Osteocyte (in vitro differentiated cells): Measurements from ENCODE around the gene FOXA2. TPM values are rescaled to one million over a fixed set of nuclear protein-coding genes. Genes with fewer than 3 reads are reported as not detected.

Experiments used
- DNase-seq: peaks from one replicate; pipeline ENCODE4 v3.0.0; 2021; ENCODE audit warnings: mixed read lengths; ENCODE audit not compliant: unreplicated experiment; ENCODE audit errors: extremely low spot score
- H3K27ac Mint-ChIP-seq: one replicate; pipeline ENCODE4 v1.8.0; 2021; ENCODE audit warnings: mild to moderate bottlenecking, mixed read lengths; ENCODE audit not compliant: unreplicated experiment
- H3K27me3 Mint-ChIP-seq: one replicate; pipeline ENCODE4 v1.8.0; 2021; ENCODE audit warnings: mixed read lengths; ENCODE audit not compliant: unreplicated experiment
- H3K36me3 Mint-ChIP-seq: one replicate; pipeline ENCODE4 v1.8.0; 2021; ENCODE audit warnings: mixed read lengths; ENCODE audit not compliant: unreplicated experiment
- H3K4me1 Mint-ChIP-seq: one replicate; pipeline ENCODE4 v1.8.0; 2021; ENCODE audit warnings: mixed read lengths; ENCODE audit not compliant: unreplicated experiment
- H3K4me3 Mint-ChIP-seq: one replicate; pipeline ENCODE4 v1.8.0; 2021; ENCODE audit warnings: mild to moderate bottlenecking, moderate library complexity, mixed read lengths; ENCODE audit not compliant: unreplicated experiment
- H3K9me3 Mint-ChIP-seq: one replicate; pipeline ENCODE4 v1.8.0; 2021; ENCODE audit warnings: mixed read lengths; ENCODE audit not compliant: unreplicated experiment
- CTCF ChIP-seq: fragments of 200-600 bp; sonication (generic); IDR thresholded peaks from 2 replicates; pipeline ENCODE4 v1.5.0; 2021; ENCODE audit warnings: antibody characterized with exemption, mild to moderate bottlenecking, moderate library complexity
- total RNA-seq: library from RNA; stranded (reverse); gene quantifications from 2 replicates; pipeline ENCODE4 v1.2.1, GENCODE V29; 2021

The FOXA2 gene
- total RNA-seq, 1 donor from 2014 or later = not detected

DNA sequence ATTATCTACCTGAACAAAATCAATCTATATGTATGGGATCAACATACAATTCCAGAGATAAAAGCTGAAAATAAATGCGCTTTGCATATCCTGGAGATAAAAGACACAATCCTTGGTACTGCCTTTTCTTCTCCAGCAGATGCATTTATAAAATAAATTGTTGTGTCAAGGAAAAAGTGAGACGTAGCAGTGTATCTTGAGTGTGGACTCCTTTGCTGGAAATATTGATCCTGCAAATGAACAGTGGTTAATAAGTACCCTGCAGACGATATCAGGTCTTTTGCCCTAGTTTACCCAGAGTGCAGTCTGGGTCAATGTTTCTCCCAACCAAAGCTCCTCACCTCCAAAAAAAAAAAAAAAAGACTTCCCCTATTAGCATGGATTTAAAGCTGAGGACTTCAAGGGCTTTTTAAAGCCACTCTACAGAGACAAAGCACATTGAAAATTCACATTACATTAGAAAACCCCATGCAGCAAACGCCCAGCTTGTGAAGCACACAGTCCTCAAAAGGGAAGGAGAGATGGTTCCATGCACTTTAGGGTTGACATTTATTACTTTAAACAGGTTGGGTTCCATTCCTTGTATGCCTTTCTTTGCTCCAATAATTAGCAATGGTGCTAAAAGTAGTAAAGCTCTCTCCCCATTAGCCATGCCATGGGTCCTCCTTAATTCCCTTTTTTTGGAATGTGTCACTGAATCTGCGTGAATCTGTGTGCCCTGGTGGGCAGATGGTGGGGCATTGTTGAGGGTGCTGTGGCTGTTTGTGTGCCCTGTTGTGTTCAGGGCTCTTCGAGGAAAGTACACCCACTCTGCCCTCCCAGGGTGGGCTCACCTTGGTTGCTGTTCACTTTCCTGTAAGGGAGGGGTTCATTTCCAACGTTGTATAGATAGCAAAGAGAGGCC, 21.1 kb downstream of the FOXA2 start:
- no peaks in the 10 kb centered on the region for H3K4me1 Mint-ChIP-seq
- no peak for TF ChIP-seq CTCF
- no peaks in the 10 kb centered on the region for H3K9me3 Mint-ChIP-seq
- H3K27ac Mint-ChIP-seq = no peak overlapping the region
- no peak for DNase-seq
- peaks cover 93% of the 10 kb centered on the region for H3K27me3 Mint-ChIP-seq
- no peaks in the 10 kb centered on the region for H3K36me3 Mint-ChIP-seq
- no peak overlapping the region for H3K4me3 Mint-ChIP-seq

DNA sequence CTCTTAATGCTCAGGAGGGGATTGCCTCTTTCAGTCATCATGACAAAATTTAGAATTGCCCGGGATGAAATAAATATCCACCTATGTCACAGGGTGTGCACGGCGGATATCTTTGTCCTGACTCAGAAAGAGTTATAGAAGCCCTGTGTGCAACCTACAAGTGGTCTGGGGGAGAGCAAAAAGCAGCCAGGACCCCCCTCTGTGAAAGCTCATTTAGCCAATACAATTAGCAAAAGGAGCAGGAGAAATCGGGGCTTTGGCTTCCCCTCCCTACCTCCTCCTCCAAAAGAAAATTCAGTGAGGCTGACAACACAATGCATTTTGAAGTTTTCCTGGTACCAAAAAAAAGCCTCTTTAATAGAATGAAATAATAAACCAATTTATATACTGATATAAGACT, 21.8 kb downstream of the FOXA2 start:
- Mint-ChIP-seq H3K4me3 (no peak overlapping the region), H3K27ac (no peak overlapping the region), H3K36me3 (no peaks in the 10 kb centered on the region), H3K4me1 (no peaks in the 10 kb centered on the region), H3K27me3 (peaks cover 88% of the 10 kb centered on the region), H3K9me3 (no peaks in the 10 kb centered on the region)
- no peak for TF ChIP-seq CTCF
- no peak for DNase-seq

DNA sequence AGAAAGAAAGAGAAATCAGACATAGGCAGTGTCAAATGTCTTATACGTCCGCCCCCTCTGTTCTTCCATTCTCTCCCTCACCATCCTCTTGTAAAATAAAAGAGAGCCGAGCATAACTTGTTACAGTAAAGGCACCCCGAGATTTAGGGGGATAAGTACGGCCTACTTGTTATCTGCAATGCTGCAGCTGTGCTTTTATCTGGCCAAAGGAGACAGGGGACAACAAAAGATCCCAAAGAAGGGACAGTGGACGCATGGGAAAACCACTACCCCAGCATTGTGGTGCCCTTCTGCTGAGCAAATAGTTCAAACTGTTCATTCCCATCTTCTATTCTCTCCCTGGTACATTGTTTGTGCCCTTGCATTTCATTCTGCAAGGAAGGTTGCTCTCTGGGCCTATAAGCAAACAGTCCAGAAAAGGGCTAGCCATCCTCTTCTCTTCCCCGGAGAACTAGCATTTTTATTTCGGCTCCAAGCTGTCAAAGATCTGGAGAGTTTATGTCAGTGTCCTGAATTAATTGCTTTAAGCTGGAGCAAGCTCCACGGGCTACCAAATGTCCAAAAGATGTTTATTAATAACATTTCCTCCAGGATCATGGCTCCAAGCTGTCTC, 22.3 kb downstream of the FOXA2 start:
- no peak for DNase-seq
- Mint-ChIP-seq H3K27me3 (peaks cover 82% of the 10 kb centered on the region), H3K9me3 (no peaks in the 10 kb centered on the region), H3K36me3 (no peaks in the 10 kb centered on the region), H3K4me3 (no peak overlapping the region), H3K27ac (no peak overlapping the region), H3K4me1 (no peaks in the 10 kb centered on the region)
- TF ChIP-seq CTCF = no peak

DNA sequence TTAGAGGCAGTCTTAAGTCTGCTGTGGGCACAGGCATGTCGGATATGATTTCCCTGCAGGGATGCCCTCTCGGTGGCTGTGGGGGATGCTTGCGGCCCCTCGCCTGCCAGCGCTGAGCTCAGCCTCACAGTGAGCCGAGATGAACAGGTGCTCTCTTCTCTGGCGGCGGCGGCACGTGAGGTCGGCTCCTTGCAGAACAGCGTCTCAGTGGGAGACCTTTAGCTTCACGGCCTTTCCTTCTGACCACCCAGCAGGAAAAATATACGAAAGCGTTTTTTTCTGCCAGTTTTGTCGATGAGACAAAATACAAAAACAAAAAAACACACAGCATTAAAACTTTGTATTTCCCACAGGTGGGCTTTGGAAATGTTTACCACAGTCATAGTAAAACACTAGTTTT, 23.6 kb downstream of the FOXA2 start:
- Mint-ChIP-seq H3K4me1 (no peaks in the 10 kb centered on the region), H3K27me3 (peaks cover 70% of the 10 kb centered on the region), H3K27ac (no peak overlapping the region), H3K9me3 (no peaks in the 10 kb centered on the region), H3K4me3 (no peak overlapping the region), H3K36me3 (no peaks in the 10 kb centered on the region)
- TF ChIP-seq CTCF = no peak
- no peak for DNase-seq

DNA sequence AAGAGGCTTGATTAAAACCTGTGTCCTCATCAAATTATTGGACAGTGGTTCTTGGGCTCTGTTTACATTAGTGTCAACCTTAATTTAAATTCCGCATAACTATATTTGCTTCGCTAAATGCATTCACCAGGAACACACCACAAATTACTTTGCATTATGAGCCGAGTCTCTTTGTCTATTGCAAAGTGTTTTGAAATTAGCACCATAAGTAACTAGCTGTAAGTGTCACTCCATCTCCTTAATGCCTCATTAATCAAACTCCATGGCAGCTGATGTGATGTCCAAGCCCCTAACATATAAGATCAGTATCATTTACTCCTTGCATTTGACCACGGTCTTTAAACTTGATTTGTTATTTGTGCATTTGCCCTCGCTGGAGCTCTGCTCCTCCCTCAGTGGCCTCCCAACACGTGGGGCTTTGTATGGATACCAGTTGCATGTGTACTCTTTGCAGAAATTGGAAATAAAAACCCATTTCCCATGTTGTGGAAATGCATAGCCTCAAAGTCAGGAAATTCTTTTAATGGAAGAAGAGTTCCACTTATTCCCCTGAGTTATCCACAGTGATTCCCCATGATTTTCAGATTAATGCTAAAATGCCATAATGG, 24.6 kb downstream of the FOXA2 start:
- H3K36me3 Mint-ChIP-seq = no peaks in the 10 kb centered on the region
- peaks cover 60% of the 10 kb centered on the region for H3K27me3 Mint-ChIP-seq
- no peak overlapping the region for H3K27ac Mint-ChIP-seq
- TF ChIP-seq CTCF = no peak
- H3K4me1 Mint-ChIP-seq = no peaks in the 10 kb centered on the region
- H3K9me3 Mint-ChIP-seq = no peaks in the 10 kb centered on the region
- no peak for DNase-seq
- H3K4me3 Mint-ChIP-seq = no peak overlapping the region
